OCI-LY3 (cell line): ENCODE results near the gene GRAMD1B.

ENCODE experiments used
- H2AFZ ChIP-seq: fragments of 200-600, 300-600 bp; shearing (Covaris generic); 2 replicates; pipeline ENCODE4 v1.6.0; 2014; ENCODE audit warnings: antibody characterized with exemption, low read depth, low read length
- H3K27ac ChIP-seq: fragments of 200-600, 300-600 bp; sonication (generic); 2 replicates; pipeline ENCODE4 v1.5.1; 2014; ENCODE audit warnings: mild to moderate bottlenecking, low read length, moderate library complexity, mixed read lengths
- H3K27me3 ChIP-seq: fragments of 200-600, 300-600 bp; sonication (generic); 2 replicates; pipeline ENCODE4 v1.6.1; 2014; ENCODE audit warnings: low read depth, low read length, mixed read lengths
- H3K36me3 ChIP-seq: fragments of 200-600, 300-600 bp; sonication (generic); replicated peaks from 2 replicates; pipeline ENCODE3; 2014; ENCODE audit warnings: low read depth, low read length, mixed read lengths
- H3K4me1 ChIP-seq: fragments of 300-600, 200-600 bp; sonication (generic); 2 replicates; pipeline ENCODE4 v1.6.1; 2014; ENCODE audit warnings: low read length, mixed read lengths
- H3K4me2 ChIP-seq: fragments of 200-600, 300-600 bp; sonication (generic); 2 replicates; pipeline ENCODE4 v1.6.1; 2014; ENCODE audit warnings: low read length, mixed read lengths
- H3K4me3 ChIP-seq: fragments of 300-600, 200-600 bp; sonication (generic); 2 replicates; pipeline ENCODE4 v1.5.1; 2014; ENCODE audit warnings: antibody characterized with exemption, mild to moderate bottlenecking, low read length, moderate library complexity
- H3K79me2 ChIP-seq: fragments of 300-600, 200-600 bp; shearing (Covaris generic); 2 replicates; pipeline ENCODE4 v1.6.1; 2014; ENCODE audit warnings: mild to moderate bottlenecking, low read length, mixed read lengths
- H3K9ac ChIP-seq: fragments of 300-600, 200-600 bp; shearing (Covaris generic); 2 replicates; pipeline ENCODE4 v1.6.0; 2014; ENCODE audit warnings: mild to moderate bottlenecking, low read length, moderate library complexity
- H3K9me3 ChIP-seq: fragments of 200-600, 300-600 bp; shearing (Covaris generic); 2 replicates; pipeline ENCODE4 v1.6.1; 2014; ENCODE audit warnings: low read length, mixed read lengths; ENCODE audit not compliant: insufficient read depth
- H4K20me1 ChIP-seq: fragments of 200-600, 300-600 bp; sonication (generic); 2 replicates; pipeline ENCODE4 v1.6.1; 2016; ENCODE audit warnings: low read length, mixed read lengths; ENCODE audit not compliant: insufficient read depth
- EZH2phosphoT487 ChIP-seq: fragments of 200-600 bp; shearing (Covaris generic); IDR thresholded peaks from 2 replicates; pipeline ENCODE4 v1.6.1; 2018; ENCODE audit warnings: antibody characterized with exemption, mixed run types, low read depth
- TF ChIP-seq, protein P1 (sequence below): fragments of 200-600, 300-600 bp; sonication (generic); IDR thresholded peaks from 2 replicates; pipeline ENCODE4 v1.5.1; 2014; ENCODE audit warnings: antibody characterized with exemption, low read length, low read depth

The GRAMD1B gene

DNA sequence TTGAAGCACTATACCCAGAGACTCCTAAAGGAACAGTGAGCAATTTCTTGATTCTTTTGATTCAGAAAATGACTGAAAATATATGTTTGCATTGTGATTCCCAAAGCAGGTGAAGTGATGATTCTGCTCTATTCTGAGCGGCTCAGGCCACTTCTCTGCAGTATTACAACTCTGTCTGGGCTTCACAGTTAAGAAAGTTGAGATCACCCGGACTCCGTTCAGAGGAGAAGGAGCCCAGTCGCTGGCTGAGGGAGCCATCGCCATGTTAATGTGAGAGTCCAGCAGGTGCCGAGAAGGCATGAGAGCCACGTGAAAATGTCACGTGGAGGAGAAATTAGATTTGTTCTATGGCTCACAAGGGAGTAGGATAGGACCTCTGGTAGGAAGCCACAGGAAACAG, 132.8 kb downstream of the GRAMD1B start:
- H3K4me2 ChIP-seq, result no peak overlapping the region
- H3K9ac ChIP-seq, result no peak overlapping the region
- TF ChIP-seq, protein P1, sequence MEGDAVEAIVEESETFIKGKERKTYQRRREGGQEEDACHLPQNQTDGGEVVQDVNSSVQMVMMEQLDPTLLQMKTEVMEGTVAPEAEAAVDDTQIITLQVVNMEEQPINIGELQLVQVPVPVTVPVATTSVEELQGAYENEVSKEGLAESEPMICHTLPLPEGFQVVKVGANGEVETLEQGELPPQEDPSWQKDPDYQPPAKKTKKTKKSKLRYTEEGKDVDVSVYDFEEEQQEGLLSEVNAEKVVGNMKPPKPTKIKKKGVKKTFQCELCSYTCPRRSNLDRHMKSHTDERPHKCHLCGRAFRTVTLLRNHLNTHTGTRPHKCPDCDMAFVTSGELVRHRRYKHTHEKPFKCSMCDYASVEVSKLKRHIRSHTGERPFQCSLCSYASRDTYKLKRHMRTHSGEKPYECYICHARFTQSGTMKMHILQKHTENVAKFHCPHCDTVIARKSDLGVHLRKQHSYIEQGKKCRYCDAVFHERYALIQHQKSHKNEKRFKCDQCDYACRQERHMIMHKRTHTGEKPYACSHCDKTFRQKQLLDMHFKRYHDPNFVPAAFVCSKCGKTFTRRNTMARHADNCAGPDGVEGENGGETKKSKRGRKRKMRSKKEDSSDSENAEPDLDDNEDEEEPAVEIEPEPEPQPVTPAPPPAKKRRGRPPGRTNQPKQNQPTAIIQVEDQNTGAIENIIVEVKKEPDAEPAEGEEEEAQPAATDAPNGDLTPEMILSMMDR, result no peak
- no peak for TF ChIP-seq EZH2phosphoT487
- H3K27me3 ChIP-seq, result peaks cover 18% of the 10 kb centered on the region
- H4K20me1 ChIP-seq, result no peaks in the 10 kb centered on the region
- no peaks in the 10 kb centered on the region for H3K79me2 ChIP-seq
- no peaks in the 10 kb centered on the region for H3K36me3 ChIP-seq
- H3K9me3 ChIP-seq, result no peaks in the 10 kb centered on the region
- H3K27ac ChIP-seq, result no peak overlapping the region
- peaks cover 22% of the 10 kb centered on the region for H3K4me1 ChIP-seq
- H2AFZ ChIP-seq, result no peak overlapping the region
- no peak overlapping the region for H3K4me3 ChIP-seq

DNA sequence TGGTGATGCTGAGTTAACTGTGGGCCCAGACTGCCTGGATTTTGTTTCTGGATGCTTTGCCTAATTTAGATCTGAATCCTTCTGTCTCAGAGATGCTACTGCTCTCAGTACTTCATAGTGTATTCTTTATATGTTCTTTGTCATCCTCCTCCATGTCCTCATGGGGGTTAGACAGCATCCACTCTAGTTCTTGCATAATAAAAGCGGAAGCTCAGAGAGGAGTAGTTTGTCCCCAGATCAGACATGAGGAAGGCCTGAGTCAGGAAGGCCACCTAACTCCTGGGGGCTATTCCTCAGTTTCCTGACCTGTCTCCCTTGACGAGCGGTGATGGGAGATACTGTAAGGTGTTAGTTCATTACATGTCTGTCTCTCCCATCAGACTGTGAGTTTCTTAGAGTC, 134.2 kb downstream of the GRAMD1B start:
- peaks cover 16% of the 10 kb centered on the region for H3K4me1 ChIP-seq
- no peak overlapping the region for H3K9ac ChIP-seq
- H3K4me3 ChIP-seq, result no peak overlapping the region
- H3K4me2 ChIP-seq, result no peak overlapping the region
- no peak for TF ChIP-seq EZH2phosphoT487
- TF ChIP-seq, protein P1, result no peak
- H3K9me3 ChIP-seq, result no peaks in the 10 kb centered on the region
- H2AFZ ChIP-seq, result no peak overlapping the region
- H3K27me3 ChIP-seq, result peaks cover 6% of the 10 kb centered on the region; the same call in 1 of the 2 replicates
- H3K27ac ChIP-seq, result no peak overlapping the region
- peaks cover 4% of the 10 kb centered on the region; the same call in 1 of the 2 replicates for H4K20me1 ChIP-seq
- H3K36me3 ChIP-seq, result no peaks in the 10 kb centered on the region
- no peaks in the 10 kb centered on the region for H3K79me2 ChIP-seq

DNA sequence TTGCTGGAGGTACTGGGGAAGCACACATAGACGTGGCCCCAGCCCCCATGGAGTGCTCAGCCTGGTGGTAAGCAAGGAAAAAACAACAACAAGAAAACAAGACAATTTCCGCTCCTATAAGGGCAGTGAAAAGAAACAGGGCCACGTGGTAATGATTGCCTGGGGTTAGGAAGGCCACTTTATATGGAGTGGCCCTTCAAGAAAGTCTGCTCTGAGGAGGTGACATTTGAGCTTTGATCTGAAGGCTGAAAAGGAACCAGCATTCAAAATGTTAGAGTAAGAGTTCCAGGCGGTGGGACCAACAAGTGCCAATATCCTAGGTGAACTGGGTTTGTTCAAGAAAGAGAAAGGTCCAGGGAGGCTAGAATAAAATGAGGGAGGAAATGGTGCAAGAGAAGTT, 136.8 kb downstream of the GRAMD1B start:
- H3K4me1 ChIP-seq, result no peaks in the 10 kb centered on the region
- no peak overlapping the region for H3K27ac ChIP-seq
- no peaks in the 10 kb centered on the region for H3K27me3 ChIP-seq
- no peak overlapping the region for H3K9ac ChIP-seq
- H3K4me2 ChIP-seq, result no peak overlapping the region
- no peaks in the 10 kb centered on the region for H3K79me2 ChIP-seq
- peaks cover 4% of the 10 kb centered on the region; the same call in 1 of the 2 replicates for H4K20me1 ChIP-seq
- no peaks in the 10 kb centered on the region for H3K36me3 ChIP-seq
- H2AFZ ChIP-seq, result no peak overlapping the region
- H3K4me3 ChIP-seq, result no peak overlapping the region
- TF ChIP-seq, protein P1, result no peak
- no peak for TF ChIP-seq EZH2phosphoT487
- no peaks in the 10 kb centered on the region for H3K9me3 ChIP-seq

DNA sequence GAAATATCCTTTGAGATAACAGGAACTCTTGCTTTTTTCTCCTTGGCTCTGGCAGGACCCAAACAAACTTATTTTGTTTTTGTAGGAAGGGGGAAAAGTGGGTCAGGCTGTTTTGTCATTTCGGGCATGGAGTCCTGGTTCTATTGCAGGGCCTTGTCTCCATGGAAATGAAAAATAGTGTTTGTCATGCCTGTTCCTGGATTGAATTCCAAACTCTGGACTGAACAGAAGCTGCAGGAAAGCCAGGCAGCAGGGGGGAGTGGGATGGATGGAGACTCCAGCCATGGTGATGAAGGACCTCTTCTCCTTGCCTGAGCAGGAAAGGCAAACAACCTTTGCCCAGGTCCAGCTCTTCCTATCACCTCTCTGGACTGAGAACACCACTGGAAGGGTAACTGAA, 137.4 kb downstream of the GRAMD1B start:
- no peak overlapping the region for H3K4me2 ChIP-seq
- TF ChIP-seq, protein P1, result no peak
- TF ChIP-seq EZH2phosphoT487, result no peak
- H3K79me2 ChIP-seq, result no peaks in the 10 kb centered on the region
- H3K27me3 ChIP-seq, result no peaks in the 10 kb centered on the region
- H3K9me3 ChIP-seq, result no peaks in the 10 kb centered on the region
- H3K4me3 ChIP-seq, result no peak overlapping the region
- H3K4me1 ChIP-seq, result no peaks in the 10 kb centered on the region
- no peak overlapping the region for H3K27ac ChIP-seq
- peaks cover 4% of the 10 kb centered on the region; the same call in 1 of the 2 replicates for H4K20me1 ChIP-seq
- H3K9ac ChIP-seq, result no peak overlapping the region
- H3K36me3 ChIP-seq, result no peaks in the 10 kb centered on the region
- no peak overlapping the region for H2AFZ ChIP-seq
